SKM-1 (cell line): ENCODE results near the gene RASAL2.

Source experiments
- DNase-seq: peaks from one replicate; lab custom pipeline; 2025; ENCODE audit not compliant: unreplicated experiment; lab: John Stamatoyannopoulos, UW

RASAL2 gene

DNA sequence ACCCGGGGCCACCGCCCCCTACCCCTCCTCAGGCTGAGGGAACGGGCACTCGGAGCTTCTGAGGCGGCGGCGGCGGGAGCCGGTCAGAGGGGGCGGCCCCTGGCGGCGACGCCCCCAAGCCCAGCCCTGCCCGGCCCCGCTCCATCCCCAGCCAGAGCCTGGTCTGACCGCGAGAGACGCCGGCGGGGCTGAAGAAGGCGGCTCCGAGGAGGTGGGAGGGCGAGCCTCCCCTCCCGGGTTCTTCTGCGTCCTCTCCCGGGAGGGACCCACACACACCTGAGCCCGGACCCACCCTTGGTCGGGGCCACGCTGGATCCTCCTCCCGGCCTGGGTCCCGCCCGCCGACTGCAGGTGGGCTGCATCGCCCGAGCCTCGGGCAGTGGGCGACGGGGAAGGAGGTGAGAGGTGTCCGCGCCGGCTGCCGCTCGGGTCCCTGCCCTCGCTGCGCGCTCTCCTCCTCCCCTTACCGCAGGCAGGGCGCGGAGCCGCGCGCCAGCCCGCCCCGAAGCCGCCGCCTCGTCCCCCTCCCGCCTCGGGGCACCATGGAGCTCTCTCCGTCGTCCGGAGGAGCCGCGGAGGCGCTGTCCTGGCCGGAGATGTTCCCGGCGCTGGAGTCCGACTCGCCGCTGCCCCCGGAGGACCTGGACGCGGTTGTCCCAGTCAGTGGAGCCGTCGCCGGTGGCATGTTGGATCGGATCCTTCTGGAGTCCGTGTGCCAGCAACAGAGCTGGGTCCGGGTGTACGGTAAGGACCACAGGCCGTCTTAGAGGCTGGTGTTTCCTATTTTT is at the start of gene RASAL2:
TSS of gene RASAL2 (plus strand) at position 154 of the 788 bp plus-strand sequence. CDS start at position 543, 389 bp downstream.
- peak; percentile 66 for DNase-seq

DNA sequence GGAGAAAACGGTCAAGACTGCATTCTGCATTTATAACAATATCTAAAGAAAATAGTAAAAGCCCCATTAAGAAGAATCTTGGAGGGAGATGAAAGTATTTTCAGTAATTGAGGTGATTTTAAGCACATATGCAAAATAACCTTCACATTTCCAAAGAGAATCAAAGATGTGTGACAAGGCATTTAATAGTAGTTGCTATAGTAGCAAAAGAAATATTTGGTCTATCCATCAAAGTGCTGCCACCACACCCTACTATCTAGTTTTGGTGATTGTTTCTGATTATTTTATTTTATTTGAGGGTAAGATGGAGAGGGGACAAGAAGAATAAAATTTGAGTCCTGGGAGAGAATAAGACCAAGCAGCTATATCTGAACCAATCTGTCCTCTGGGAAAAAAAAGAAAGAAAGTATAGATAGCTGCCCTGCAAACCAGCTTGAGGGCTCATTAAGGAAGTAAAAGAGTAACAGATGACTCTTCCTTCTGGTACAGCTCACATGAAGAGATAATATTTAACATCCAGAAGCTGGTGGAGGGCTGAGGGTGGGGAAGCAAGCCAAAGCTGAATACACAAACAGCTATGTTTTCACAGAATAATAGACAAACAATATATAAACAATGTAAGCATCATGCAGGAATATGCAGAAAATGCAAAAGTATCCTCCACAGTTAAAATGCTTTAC is 47.2 kb upstream of the RASAL2 start:
- no peak for DNase-seq

DNA sequence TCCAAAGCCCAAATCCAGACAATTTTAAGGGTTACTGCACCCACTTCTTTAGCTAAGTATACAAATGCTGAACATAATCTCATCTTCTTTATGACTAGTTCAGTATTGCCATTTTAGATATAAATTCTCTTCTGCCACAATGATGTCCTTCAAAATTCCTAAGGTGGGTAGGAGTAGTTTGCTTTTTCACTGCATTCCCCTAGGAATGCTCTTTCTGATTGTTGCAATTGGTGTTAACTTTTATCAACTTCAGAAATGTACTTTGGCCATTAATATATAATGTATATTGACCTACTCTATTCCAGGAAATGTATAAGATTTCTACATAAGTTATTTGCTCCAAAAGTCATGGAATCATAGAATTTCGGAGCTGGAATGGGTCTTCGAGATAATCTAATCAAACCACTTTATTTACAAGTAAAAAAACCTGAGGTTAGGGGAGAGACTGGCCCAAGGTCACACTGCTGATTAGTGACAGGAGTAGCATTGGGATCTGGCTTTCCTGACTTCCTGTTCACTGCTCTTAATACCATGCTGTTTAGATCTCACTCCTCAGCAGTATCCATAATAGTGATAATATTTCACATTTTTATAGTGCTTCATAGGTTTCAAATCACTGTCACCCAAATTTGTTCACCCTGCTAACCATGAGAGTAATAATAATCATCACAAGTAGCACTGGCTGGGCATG is 46.4 kb upstream of the RASAL2 start:
- no peak for DNase-seq

DNA sequence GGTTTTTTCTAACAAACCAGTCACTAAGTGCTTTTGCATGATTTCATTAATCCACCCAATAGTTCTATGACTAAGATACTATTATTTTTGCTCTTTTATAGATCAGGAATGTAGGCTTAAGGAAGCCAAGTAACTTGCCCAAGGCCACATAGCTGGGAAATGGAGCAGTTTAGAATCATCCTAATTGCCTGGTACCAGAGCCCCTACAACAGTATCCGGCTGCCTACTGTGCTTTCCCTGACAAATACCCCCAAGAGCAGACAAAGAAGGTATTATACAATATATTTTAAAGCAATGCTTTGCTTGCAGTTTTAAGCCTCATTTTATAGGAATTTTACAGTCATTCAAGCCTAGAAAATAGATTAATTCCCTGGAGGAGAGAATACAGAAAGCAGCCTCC is 45.5 kb upstream of the RASAL2 start:
- no peak for DNase-seq

DNA sequence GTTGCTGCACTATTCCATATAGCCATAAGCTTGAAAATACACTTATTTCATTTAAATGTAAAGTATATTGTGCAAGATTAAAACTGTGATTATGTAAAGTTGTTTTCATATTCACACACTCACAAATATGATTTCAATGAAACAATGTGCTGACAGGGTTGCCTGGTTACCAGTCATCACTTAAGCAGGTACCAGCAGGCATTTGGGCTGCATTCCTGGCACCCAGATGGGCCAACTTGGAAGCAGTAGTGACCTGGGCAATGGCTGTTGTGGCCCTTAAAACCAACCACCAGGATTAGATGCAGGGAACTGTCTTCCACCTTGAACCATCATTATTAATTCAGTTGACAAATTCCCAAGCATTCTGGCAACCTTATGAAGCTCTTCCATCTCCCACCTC is 45.0 kb upstream of the RASAL2 start:
- DNase-seq = no peak

DNA sequence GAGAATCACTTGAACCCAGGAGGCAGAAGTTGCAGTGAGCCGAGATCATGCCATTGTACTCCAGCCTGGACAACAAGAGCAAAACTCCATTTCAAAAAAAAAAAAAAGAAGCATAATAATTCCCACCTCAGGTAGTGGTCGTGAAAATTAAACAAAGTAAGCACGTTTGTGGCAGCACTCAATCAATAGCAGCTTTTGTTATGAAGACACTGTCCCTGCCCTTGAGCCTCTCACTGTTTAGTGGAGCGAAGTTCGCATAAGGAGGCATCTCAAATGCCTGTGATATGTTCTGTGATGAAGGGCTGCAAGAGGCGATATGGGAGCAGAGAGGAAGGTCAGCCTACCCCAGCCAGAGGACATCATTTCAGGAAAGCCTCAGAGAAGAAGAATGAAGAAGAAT is 43.8 kb upstream of the RASAL2 start:
- DNase-seq = no peak

DNA sequence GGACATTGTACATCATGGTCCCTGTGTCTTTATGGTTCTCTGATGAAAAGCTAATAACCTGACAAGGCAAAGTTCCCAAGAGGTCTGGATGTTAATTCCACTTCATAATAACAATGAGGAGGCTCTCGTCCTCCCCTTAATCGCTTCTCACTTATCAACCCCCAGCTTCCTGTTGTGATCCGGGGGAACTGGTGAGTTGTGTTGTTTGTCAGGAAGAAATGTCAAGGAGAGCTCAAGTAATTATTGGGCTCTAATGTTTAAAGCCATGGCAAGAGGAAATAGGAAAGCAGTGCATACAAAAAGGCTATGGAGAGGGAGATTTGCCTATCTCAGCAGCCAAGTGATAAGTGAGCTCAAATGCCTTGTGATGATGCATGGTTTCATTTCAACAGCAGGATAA is 42.8 kb upstream of the RASAL2 start:
- no peak for DNase-seq

DNA sequence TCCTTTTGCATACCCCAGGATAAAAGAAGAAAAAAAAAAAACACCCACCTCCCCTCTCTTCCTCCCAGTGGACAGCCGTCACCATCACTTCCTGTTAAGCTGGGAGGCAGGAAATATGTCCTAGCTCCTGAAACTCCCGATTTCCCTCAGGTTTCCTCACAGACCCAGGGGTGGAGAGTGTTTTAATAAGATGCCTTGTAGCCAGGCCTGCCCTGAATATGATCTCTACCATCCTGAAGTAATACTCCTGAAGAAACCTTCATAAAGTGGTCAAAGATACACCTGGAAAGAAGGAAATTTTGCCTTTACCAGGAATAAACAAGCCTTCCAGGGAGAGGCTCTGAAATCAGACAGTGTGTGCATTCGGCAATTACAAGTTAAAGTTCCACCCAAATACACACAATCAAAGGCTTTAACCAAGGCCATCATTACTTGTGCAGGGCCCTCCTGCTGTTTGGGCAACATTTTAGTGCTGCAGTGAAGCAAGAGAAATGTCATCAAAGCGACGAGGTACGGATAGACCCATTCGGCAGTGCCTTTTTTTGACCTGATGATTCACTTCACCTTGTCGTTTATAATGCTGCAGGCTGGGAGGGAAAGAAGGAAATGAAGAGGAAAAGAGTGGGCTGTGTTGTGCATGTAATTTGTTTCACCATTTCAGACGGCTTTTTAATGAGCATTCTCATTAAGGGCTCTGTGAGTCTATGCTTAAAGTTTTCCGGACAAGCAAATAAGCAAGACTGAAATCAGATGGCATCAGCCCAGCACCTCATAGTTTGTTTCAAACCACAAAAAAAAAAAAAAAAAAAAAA is 41.0 kb upstream of the RASAL2 start:
- DNase-seq = no peak

DNA sequence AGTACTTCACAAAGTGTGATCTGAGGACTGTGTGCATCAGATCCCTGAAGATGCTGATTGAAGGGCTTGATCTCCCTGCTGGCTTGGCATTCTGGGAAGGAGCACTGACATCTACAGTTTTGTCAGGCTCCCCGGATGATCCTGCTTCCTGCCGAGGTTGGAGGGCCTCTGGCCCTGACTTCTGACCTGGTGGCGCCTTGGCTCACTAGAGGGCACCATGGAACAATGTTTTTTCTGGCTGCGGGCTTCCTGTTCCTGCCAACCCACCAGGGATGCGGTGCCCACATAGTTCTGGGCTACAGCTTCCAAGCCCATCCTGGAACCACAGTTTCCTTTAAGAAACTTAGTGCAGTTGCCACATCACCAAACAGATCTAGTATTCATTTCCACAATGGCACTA is 38.8 kb upstream of the RASAL2 start:
- DNase-seq = peak; percentile 46

DNA sequence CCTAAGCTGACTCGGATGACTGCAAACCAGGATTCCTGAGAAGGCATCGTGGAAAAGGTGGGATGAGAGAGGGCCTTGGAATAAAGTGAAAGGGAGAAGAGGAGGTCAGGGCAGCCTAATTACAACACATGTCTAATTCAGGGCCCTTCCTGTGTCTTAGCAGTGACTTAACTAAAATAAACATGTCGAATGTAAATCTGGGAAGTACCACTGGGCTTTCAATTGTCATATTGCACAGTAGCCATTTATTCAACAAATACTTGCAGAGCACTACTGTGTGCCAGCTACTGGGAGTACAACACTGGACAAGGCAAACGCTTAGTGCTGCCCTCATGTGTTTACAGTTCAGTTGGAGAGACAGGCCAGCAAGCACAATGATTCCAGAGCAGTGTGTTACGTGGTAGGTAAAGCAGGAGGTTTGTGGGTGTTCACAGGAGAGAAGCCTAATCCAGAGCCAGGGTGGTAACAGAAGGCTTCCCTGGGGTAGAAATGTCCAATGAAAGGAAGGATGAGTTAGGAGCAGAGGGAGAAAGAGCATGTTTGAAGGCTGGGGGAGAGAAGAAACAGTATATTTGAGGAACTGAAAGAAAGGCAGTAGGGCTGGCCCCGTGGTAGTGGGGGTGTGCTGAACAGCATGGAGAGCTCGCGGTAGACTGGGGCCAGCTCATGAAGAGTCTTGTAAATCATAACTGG is 38.0 kb upstream of the RASAL2 start:
- DNase-seq = peak; percentile 91

DNA sequence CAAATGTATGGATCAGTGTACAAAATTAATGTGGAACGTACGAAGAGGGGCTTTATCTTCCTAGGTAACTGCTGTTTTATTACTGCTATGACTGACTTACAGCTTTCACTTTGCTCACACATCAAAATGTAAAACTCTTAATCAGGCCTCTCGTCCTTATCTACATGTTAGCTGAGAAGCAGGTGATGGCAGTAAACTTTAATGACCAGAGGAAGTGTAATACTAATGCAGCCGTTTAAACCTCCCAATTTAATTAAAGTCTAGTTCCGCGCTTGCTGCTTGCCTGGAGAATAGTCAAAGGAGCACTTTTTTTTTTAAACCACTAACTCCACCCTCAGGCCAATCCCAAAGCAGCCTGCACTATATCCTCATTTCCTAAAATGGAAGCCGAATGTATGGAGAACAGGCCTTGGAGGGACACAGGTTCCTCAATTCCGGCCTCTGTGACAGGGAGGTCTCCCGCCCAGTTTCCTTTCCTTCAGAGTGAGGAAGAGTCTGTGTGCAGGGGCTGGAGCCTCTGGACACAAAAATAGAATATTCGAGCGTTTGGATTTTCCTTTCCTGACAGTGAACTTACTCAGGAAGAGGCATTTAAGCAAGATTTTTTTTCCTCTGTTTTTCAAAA is 36.7 kb upstream of the RASAL2 start:
- no peak for DNase-seq

DNA sequence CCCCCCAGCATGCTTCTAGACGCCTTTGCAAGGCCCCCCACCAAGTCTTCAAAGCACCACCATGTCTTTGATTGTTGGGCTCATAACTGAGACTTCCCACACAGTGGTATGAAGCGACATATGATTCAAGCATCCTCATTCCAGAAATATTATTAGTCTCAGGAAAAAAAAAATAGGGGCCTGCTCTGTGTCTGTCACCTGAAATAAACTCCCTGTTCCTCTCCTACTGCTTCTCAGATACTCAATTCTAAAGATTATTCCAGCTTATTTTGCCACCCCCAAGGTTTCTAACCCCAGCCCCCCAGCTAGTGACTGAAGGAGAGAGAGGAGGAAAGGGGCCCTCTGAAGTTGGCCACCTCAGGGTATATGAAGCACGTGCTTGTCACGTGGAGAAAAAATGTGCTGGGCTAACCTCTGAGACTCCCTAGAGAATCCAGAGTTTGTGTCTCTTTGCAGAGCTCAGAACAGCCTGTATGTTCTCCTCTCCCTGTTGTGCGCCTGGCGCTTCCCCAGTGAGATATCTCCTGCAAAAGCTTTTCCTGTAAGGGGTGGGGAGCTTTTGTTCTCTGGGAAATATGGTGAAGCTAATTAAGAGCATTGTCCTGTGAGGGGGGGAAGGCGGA is 35.9 kb upstream of the RASAL2 start:
- DNase-seq = no peak

DNA sequence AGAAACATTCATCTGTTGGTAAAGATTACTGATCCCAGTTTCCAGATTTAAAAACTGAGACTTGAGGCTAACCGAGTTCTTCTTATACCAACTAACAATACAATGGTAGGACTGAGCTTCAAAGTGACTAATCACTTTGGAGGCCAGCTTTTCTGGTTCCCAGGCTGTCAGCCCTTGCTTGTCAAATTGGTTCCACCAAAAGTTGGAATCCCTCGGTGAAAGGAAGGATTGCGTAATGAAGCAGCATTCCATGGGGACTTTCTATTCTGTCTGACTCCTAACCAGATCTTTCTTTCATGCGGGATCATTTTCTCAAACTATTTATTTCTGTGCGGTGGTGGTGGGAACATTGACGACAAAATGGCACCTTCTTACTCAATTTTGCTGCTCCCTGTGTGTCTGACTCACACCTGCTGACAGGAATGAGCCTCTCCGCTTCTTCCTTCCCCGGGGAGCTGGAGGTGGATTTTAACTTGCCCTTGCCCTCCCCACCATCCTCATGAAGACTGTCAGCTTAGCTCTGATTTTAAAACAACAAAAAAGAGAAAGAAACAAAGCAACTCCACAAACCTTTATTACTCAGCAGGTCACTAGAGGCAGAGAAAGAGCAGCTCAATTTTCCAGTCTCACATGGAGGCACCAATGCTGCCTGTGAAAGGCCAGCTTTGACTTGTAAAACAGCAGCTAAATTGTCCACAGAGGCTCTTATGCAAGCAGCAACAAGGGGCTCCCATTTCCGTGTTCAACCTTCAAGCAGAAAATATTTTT is 32.9 kb upstream of the RASAL2 start:
- DNase-seq = no peak

DNA sequence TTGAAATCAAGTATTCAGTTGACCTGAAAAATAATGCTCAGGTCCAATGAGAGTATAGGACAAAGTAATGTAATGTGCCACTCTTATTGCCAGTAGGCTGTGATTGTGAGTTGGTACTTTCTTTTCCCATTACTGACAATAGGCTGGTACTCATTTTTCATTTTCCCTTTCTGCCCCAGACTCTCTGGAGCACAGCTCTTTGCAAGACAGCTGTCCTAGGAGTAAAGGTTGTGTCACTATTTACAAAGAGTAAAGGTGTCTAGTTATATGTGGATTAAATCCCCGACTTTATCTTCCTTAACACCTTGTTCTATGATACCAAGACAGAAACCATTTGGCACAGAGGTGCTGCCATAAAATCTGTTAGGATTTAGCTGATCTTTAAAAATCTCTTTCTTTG is 32.3 kb upstream of the RASAL2 start:
- DNase-seq = no peak

DNA sequence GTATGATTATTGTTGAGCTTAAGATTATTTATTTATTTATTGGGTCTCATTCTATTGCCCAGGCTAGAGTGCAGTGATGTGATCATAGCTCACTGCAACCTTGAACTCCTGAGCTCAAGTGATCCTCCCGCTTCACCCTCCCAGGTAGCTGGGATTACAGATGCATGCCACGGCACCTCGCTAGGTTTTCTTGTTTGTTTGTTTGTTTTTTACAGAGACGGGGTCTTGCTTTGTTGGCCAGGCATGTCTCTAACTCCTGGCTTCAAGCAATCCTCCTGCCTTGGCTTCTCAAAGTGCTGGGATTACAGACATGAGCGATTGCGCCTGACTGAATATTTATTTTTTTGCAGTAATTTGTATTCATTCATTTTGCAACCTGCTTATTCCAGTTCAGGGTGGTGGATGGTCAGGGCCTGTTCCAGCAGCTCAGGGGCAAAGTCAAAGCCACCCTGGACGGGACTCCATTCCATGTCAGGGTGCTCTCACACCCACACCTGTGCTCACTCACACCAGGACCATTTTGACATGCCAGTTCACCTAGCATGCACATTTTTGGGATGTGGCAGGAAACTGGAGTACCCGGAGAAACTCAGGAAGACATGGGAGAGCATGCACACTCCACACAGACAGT is 29.6 kb upstream of the RASAL2 start:
- no peak for DNase-seq

DNA sequence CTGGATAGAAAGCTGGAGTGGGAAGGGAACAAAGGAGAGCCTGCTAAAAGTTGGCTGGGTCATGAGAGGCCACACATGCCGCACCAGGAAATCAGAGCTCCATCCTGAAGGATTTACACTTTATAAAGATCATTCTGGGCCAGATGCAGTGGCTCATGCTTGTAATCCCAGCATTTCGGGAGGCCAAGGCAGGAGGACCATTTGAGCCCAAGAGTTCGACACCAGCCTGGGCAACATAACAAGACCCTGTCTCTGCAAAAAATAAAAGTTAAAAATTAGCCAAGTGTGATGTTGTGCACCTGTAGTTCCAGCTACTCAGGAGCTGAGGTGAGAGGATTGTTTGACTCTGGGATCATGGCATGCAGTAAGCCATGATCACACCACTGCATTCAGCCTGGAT is 28.7 kb upstream of the RASAL2 start:
- no peak for DNase-seq

DNA sequence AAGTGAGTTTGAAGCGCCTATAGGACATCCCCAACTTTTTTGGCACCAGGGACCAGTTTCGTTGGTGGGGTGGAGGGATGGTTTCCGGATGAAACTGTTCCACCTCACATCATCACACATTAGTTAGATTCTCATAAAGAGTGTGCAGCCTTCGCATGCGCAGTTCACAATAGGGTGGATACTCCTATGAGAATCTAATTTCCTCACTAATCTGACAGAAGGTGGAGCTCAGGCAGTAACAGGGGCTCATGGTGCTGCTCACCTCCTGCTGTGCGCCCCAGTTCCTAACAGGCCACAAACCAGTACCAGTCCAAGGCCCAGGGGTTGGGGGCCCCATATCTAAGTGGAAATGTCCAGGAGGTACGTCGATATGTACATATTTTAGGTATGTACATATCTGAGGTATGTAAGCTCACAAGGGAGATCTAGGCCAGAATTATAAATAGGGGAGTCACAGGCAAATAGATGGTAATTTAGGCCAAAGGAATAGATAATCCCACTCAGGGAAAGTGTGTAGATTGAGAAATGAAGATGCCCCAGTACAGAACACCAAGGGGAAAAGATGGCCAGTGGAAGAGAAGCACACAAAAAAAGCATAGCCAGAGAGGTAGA is 27.5 kb upstream of the RASAL2 start:
- no peak for DNase-seq
